HK-2 (cell line): ENCODE measurements around the gene TMEM270.
A peak's percentile ranks its signal among the peaks of the same experiment; 100 is the strongest.

ENCODE experiments used
- DNase-seq: peaks from one replicate; pipeline ENCODE4 v3.0.0-alpha.2; 2018; ENCODE audit not compliant: unreplicated experiment

TMEM270 gene

DNA sequence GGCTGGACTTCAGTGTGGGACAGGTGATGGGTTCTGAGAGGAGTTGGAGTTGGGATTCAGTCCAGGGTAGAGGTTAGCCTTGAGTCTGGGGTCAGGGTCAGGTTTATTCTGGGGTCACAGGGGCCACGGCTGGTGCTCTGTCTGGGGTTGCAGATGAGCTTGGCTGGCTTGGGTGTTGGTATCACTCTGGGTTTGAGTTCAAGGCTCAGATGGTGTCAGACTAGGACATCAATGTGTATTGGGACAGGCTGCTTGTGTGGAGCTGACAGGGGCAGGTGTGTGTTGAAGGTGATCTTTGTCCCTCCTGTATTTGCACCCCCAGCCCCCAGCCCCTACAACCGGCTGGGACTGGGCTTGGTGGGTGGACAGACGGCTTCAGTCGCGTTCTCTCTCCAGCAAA is 26.8 kb downstream of the TMEM270 start:
- no peak for DNase-seq

DNA sequence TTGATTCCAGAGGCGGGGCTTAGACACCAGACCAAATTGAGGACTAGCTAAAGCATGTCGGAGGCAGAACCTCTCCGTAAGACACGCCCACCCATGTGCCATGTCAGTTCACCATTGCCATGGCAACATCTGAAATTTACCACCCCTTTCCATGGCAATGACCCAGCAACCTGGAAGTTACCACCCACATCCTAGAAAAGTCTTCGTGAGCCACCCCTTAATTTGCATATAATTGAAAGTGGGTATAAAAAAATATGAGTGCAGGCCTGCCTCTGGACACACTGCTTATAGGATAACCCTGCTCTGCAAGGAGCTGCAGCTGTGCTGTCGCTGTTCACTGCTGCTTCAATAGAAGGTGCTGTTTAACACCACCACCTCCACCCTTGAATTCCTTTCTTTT is 28.0 kb downstream of the TMEM270 start:
- DNase-seq = no peak

- DNase-seq = no peak
Observed at GRCh38 chr7:73890555-73891147, 29.7 kb downstream of the TMEM270 start.

DNA sequence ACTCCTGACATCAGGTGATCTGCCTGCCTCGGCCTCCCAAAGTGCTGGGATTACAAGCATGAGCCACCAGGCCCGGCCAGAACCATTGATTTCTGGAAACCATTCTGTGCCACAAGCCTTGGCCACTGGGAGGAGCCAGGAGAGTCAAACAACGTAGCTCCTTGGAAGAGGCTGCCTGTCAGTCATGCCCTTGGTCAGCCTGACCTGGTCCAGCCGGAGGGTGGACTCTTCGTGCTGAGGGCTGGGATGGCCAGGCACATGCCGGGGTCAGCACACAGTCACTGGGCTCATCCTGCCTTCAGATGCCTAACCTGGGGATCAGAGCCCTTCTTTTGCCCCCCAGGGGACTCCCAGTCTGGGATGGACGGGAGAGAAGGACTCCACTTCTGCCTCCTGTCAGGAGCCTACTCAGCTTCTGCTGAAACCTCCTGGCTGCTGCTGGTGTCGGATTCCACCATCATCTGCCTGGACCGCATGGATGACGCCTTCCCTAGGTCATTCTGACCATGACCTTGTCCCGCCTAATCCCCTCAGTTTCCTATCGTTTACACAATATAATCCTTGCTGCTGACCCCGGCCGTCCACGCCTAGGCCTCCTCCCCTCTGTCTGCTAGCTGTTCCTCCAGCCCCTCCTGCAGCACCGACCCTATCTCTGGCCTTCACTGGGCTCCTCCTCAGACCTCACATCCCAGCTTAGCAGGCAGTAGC is 30.4 kb downstream of the TMEM270 start:
- no peak for DNase-seq

GRCh38 chr7:73892003-73892999 is 31.3 kb downstream of the TMEM270 start:
- DNase-seq = no peak

DNA sequence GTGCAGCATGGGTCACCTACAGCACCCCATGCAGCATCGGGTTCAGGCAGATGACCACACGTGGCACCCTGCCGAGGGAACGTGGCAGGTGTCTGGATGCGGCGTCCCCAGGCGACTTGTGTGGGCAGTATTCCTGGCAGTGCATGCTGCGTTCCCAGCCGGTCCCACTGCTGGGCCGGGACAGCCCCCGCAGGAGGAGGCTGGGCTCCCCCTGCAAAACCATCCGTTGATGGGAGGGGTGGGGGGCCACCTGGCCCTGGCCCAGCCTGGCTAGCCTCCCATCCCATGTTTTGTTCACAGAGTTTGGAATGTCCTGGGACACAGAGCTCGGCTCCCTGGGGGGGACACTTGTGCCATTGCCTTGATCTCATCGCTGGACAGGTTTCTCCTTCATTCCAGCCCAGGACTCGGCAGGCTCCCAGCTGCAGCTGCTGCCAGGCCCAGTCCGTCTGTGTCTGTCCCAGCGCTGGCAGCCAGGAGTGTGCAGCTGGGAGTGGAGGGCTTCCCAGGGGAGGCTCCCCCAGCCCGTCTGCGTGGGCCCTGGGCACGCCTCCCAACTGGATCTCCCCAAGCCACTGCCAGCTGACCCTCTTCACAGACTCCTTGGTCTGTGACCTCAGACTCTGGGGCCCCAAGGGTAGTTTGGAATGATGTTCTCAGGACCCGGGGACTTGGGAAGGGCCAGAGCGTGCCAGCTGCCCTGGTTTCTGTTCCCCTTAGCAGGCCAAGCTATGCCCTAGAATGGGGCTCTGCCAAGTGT is 32.6 kb downstream of the TMEM270 start:
- DNase-seq = no peak

DNA sequence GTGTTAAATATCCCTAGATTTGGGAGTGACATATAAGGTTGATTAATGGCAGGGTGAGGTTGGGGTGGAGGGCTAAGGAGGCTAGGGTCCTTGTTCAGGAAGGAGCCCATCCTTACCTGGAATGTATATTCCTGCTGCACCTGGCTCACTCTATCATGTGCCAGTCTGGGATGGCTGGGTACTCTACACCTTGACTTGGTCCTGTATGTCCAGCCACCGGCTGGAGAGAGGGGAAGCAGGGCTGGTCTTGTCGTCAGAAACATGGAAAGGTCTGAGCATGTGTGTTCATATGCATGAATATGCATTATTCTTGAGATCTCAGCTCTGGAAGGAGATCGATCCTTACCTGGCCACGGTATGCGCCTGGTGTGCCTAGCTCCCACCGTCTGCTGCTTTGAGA is 33.2 kb downstream of the TMEM270 start:
- no peak for DNase-seq

- peak; percentile 85 for DNase-seq
Observed at GRCh38 chr7:73894733-73895551, 34.0 kb downstream of the TMEM270 start.

DNA sequence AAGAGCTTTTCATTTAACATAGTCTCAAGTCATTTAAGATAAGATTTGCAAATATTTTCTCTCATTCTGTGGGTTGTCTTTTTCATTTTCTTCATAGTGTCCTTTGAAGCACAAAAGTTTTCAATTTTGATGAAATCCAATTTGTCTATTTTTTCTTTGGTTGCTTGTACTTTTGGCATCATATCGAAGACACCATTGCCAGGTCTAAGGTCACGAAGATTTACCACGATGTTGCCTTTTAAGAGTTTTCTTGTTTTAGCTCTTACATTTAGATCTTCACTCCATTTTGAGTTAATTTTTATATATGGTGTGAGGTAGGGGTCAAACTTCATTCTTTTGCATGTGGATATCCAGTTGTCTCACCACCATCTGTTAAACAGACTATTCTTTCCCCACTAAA is 34.7 kb downstream of the TMEM270 start:
- DNase-seq = no peak

GRCh38 chr7:73896454-73896853 is 35.5 kb downstream of the TMEM270 start:
- no peak for DNase-seq

GRCh38 chr7:73899731-73900142 is 38.8 kb downstream of the TMEM270 start:
- DNase-seq = no peak

DNA sequence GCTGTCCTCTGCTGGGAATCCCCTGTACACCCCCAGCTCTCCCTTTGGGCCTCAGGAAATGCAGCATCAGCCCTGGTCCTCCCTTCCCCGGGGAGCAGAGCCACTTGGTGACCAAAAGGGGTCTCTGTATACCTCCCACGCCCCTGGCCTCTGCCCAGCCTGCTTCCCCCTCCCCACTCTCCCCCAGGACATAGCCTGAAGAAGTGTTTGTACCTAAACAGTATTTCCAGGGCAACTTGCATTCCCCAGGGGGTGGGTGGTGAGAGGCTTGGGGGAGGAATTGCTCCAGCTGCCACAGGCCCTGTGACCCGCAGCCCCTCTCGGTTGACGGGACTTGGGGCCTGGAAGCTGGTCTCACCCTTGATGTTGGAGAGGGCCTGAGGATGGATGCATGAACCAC is 39.3 kb downstream of the TMEM270 start:
- DNase-seq = no peak

- no peak for DNase-seq
Observed at GRCh38 chr7:73901231-73901822, 40.4 kb downstream of the TMEM270 start.

- no peak for DNase-seq
Observed at GRCh38 chr7:73901823-73902597, 41.1 kb downstream of the TMEM270 start.

GRCh38 chr7:73903321-73904218 is 42.6 kb downstream of the TMEM270 start:
- DNase-seq = no peak

DNA sequence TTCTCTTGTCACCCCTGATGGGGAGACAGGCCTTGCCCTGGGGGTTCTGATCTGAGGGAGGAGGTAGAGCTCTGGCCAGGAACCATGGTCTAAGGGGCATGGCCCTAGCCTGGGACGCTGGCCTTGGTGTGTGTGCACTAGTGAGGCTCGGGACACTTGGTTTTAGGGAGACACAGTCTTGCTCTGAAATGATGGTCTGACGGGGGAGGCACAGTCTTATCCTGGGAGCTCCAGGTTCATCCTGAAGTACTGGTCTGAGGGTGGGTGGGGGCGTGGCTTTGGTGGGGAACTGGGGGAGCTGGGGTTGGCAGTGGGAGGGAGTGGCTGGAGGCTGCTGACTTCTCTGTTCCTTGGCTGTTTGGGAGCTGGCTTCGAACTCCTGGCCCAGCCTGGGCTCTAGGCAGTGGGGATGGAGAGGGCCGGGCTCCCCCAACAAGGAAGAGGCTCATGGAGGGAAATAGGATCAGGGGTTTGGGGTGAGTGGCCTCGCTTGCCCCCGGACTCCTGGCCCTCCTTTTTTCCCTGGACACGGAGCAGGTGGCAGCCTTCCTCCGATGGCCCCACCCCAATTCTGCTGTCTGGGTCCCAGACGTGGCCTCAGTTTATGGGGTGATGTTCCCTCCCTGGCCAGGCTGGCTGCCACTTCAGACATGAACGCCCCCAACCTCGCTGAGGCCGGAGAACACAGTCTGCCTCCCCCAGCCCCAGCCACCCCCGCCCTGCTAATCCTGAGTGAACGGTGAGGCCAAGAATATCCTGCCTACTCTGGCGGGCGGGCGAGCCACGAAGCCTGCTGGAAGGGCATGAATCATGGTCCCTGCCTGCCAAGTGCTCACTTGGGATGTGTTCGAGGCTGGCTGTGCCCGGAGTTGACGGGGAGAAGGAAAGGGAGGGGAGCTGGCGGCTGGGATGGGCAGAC is 43.5 kb downstream of the TMEM270 start:
- no peak for DNase-seq

- no peak for DNase-seq
Observed at GRCh38 chr7:73905360-73905759, 44.4 kb downstream of the TMEM270 start.

DNA sequence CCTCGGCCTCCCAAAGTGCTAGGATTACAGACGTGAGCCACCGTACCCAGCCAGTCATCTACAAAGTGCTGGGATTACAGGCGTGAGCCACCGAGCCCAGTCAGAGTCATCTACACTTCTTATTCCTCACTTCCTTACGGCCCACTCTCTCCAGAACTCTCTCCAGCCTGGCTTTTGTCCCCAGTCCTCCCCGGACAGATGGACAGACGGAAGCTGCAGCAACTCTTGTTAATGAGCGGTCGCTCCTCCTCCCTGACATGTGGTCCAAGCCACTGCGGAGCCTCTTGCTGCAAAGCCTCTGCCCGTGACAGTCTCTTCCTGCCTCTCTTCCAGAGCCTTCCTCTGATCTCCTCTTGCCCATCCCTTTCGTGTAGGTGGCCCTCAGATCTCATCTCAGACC is 45.9 kb downstream of the TMEM270 start:
- DNase-seq = no peak
